NCI-H2171 treated with DMSO at 0.1 percent for 48 hours (cell line): Measurements from ENCODE around the gene POU4F2.

Source experiments
- DNase-seq: peaks from one replicate; lab custom pipeline; 2025; lab: John Stamatoyannopoulos, UW

The POU4F2 gene

DNA sequence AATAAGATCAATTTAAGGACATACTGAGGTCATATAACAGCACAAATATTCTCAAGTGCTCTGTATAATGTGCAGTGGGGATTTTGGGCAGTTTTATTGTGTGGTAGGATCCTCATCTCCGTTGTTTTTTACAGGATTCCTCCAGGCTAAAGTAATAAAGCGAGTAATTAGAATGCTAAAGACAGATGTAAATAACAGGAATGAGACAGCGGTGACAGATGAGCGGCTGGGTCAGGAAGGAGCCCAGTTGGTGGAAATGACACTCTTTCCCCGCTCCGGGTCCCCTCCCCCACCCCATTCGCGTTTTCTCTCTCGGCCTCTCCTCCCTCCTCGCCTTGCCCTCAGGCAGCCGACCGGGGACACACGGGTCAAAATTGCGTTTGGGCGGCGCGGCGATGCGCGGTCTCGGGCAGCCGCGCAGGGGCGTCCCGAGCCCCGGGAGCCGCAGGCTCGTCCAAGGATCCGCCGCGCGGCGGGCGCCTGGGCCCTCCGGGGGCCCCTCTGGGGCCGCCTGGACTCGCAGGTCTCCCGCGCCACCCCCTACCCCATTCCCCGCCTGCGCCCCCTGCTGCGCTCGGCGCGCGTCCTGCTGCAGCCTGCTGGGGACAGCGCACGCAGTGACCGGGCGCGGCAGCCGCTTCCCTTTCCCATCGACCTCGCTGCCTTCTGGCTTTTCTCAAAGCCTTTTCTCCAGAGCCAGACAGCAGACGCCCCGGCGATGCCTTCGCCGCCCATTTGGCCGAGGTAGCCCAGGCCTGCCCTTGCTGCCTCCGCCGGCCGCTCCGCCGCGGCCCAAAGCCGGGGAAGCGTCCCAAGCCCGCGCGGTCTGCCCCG is 16.2 kb downstream of the POU4F2 start:
- no peak for DNase-seq

DNA sequence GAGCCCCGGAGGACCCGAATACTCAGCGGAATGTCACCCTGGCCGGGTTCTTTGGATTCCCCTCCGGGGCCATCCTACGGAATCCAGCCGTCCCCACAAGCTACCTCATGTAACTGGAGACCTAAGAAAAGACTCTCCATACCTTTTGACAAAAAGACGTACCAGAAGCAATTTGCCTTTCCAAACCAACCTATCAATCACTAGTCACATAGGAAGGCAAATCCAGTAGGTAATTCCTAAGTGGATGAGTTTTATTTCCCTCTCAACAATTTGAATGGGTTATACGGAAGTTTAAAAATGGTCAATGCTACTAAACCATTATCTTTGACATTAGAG is 16.8 kb downstream of the POU4F2 start:
- no peak for DNase-seq

DNA sequence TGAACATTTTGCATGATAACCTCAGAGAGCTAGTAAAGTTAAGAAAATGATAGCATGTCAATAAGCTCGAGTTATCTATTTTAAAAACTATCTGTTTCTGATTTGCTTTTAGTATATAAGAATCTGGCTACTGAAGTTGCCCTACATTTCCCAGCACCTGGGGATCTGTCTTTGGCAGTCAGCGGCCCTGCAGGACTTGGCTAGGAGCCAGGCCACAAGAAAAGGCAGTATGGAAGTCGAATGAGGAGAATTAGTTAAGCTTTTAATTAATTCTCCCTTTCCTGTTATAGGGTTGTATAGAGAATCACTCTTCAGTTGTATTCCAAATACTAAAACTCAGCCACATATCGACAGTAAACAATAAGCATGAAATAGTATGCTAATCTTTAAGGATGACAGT is 22.7 kb downstream of the POU4F2 start:
- DNase-seq: no peak

DNA sequence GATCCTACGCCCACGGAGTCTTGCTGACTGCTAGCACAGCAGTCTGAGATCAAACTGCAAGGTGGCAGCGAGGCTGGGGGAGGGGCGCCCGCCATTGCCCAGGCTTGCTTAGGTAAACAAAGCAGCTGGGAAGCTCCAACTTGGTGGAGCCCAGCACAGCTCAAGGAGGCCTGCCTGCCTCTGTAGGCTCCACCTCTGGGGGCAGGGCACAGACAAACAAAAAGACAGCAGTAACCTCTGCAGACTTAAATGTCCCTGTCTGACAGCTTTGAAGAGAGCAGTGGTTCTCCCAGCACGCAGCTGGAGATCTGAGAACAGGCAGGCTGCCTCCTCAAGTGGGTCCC is 25.2 kb downstream of the POU4F2 start:
- peak; percentile 9 for DNase-seq

DNA sequence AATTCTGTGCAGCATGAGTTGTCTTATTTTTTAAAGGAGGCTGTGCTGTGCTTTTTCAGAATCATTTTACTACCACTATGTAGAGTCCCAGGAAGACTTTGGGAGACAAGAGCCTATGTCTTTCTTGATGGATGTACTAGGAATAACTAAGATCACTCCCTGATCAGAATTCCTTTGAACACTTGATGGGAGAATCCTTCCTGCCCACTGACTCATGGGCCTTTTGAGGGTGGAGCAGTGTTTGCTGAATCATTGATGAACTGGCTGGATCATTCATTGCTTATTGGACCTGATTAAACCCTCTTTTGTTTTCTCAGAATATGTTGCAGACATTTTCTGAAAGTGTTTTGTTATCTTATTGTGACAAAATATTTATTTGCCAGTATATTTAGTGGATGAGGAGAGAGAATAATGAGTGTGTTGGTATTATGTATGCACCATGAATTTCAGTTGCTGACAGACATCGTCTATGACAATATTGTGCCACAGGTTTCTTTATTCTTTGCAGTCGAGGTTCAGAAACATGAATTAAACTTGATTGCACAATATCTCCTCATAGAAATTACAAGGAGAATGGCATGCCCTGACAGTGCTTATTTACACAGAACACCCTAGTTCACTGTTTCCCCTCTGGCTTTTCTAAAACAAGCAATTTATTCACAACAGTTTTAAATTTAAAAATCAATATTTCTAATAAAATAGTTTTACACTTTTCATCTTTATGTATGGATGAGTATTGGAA is 36.3 kb downstream of the POU4F2 start:
- no peak for DNase-seq
